Effector memory CD4-positive, alpha-beta T cell (primary cell): ENCODE data around the gene HLA-DQA2.
"Not testable (repeated sequence)": the region's sequence is repeated elsewhere in the genome, so short reads cannot be mapped to it uniquely, and the experiment has no call there.

Experiments used
- DNase-seq, 3 donors: peaks; one replicate each; pipeline ENCODE4 v3.0.0-alpha.2; 2020
- H3K27ac ChIP-seq: 2 replicates; pipeline ENCODE4 v1.7.0; 2013; ENCODE audit warnings: mild to moderate bottlenecking, low read length, moderate library complexity; ENCODE audit not compliant: insufficient read depth, poor library complexity, severe bottlenecking
- H3K27me3 ChIP-seq: replicated peaks from 2 replicates; pipeline ENCODE4 v1.7.0; 2013; ENCODE audit warnings: mild to moderate bottlenecking, low read length; ENCODE audit not compliant: insufficient read depth, control insufficient read depth, poor library complexity, severe bottlenecking
- H3K36me3 ChIP-seq: 2 replicates; pipeline ENCODE4 v1.7.0; 2013; ENCODE audit warnings: mild to moderate bottlenecking, low read length, moderate library complexity; ENCODE audit not compliant: control insufficient read depth, insufficient read depth
- H3K4me1 ChIP-seq: 2 replicates; pipeline ENCODE4 v1.7.0; 2013; ENCODE audit warnings: low read length, mild to moderate bottlenecking; ENCODE audit not compliant: control insufficient read depth, insufficient read depth, poor library complexity, severe bottlenecking
- H3K4me3 ChIP-seq: 2 replicates; pipeline ENCODE4 v1.7.0; 2013; ENCODE audit warnings: low read length, low read depth, mild to moderate bottlenecking; ENCODE audit not compliant: insufficient read depth, poor library complexity, severe bottlenecking
- H3K9me3 ChIP-seq: 2 replicates; pipeline ENCODE4 v1.7.0; 2013; ENCODE audit warnings: mild to moderate bottlenecking, low read length, moderate library complexity; ENCODE audit not compliant: control insufficient read depth
- total RNA-seq, 3 donors: gene quantifications; one replicate each; lab custom pipeline; 2026; lab: John Stamatoyannopoulos, UW

Gene HLA-DQA2
- 0.09 to 1.5 (median 1.0) reads per million in 3 donors for total RNA-seq

- Histone ChIP-seq H3K27me3 (peaks cover 2% of the 10 kb centered on the region), H3K36me3 (no peaks in the 10 kb centered on the region), H3K27ac (no peak within 1 kb of the TSS), H3K4me1 (no peaks in the 10 kb centered on the region), H3K9me3 (no peaks in the 10 kb centered on the region), H3K4me3 (no peak within 1 kb of the TSS)
- DNase-seq, result no peak
These were observed at the start of gene HLA-DQA2 for GRCh38 chr6:32741031-32741960. Gene HLA-DQA2 (plus strand): TSS chr6:32741391. CDS start chr6:32741444, 53 bp downstream.

GRCh38 chr6:32692019-32692418 is 49.2 kb upstream of the HLA-DQA2 start:
- DNase-seq, result peak in 2 of 3 donors; percentile 46 to 50
- H3K27ac ChIP-seq, result no peak overlapping the region
- no peaks in the 10 kb centered on the region for H3K9me3 ChIP-seq
- H3K36me3 ChIP-seq, result no peaks in the 10 kb centered on the region
- no peak overlapping the region for H3K4me3 ChIP-seq
- H3K27me3 ChIP-seq, result no peaks in the 10 kb centered on the region
- no peaks in the 10 kb centered on the region for H3K4me1 ChIP-seq

GRCh38 chr6:32697031-32697430 is 44.2 kb upstream of the HLA-DQA2 start:
- Histone ChIP-seq H3K27me3 (no peaks in the 10 kb centered on the region), H3K36me3 (no peaks in the 10 kb centered on the region), H3K4me1 (no peaks in the 10 kb centered on the region), H3K27ac (no peak overlapping the region), H3K4me3 (no peak overlapping the region), H3K9me3 (no peaks in the 10 kb centered on the region)
- no peak for DNase-seq

- H3K4me1 ChIP-seq, result no peaks in the 10 kb centered on the region
- no peak overlapping the region for H3K27ac ChIP-seq
- H3K27me3 ChIP-seq, result no peaks in the 10 kb centered on the region
- no peaks in the 10 kb centered on the region for H3K36me3 ChIP-seq
- H3K4me3 ChIP-seq, result no peak overlapping the region
- no peaks in the 10 kb centered on the region for H3K9me3 ChIP-seq
- DNase-seq, result peak in 1 of 3 donors; percentile 16
These were observed 40.7 kb upstream of the HLA-DQA2 start for GRCh38 chr6:32700391-32701040.

GRCh38 chr6:32703347-32703746 is 37.8 kb upstream of the HLA-DQA2 start:
- H3K27me3 ChIP-seq, result no peaks in the 10 kb centered on the region
- H3K36me3 ChIP-seq, result no peaks in the 10 kb centered on the region
- H3K4me1 ChIP-seq, result no peaks in the 10 kb centered on the region
- H3K9me3 ChIP-seq, result no peaks in the 10 kb centered on the region
- no peak overlapping the region for H3K4me3 ChIP-seq
- no peak overlapping the region for H3K27ac ChIP-seq
- no peak for DNase-seq

GRCh38 chr6:32705164-32705563 is 36.0 kb upstream of the HLA-DQA2 start:
- not testable (repeated sequence) for DNase-seq, H3K36me3 ChIP-seq, H3K4me3 ChIP-seq, H3K27ac ChIP-seq, H3K9me3 ChIP-seq, H3K4me1 ChIP-seq, H3K27me3 ChIP-seq

GRCh38 chr6:32709625-32710024 is 31.6 kb upstream of the HLA-DQA2 start:
- H3K36me3 ChIP-seq, result no peaks in the 10 kb centered on the region
- no peaks in the 10 kb centered on the region for H3K4me1 ChIP-seq
- no peak for DNase-seq

GRCh38 chr6:32713241-32713640 is 27.9 kb upstream of the HLA-DQA2 start:
- H3K27ac ChIP-seq, result no peak overlapping the region
- H3K9me3 ChIP-seq, result no peaks in the 10 kb centered on the region
- no peaks in the 10 kb centered on the region for H3K27me3 ChIP-seq
- no peaks in the 10 kb centered on the region for H3K36me3 ChIP-seq
- H3K4me1 ChIP-seq, result no peaks in the 10 kb centered on the region
- DNase-seq, result no peak
- H3K4me3 ChIP-seq, result no peak overlapping the region

More at GRCh38 chr6:32709625-32710024, 31.6 kb upstream of the HLA-DQA2 start:
- Histone ChIP-seq H3K4me3 (no peak overlapping the region), H3K27me3 (no peaks in the 10 kb centered on the region), H3K27ac (no peak overlapping the region), H3K9me3 (no peaks in the 10 kb centered on the region)

GRCh38 chr6:32716396-32716795 is 24.8 kb upstream of the HLA-DQA2 start:
- Histone ChIP-seq H3K4me1 (no peaks in the 10 kb centered on the region), H3K4me3 (no peak overlapping the region), H3K36me3 (no peaks in the 10 kb centered on the region), H3K27ac (no peak overlapping the region), H3K27me3 (peaks cover under 1% of the 10 kb centered on the region), H3K9me3 (no peaks in the 10 kb centered on the region)
- DNase-seq, result no peak

GRCh38 chr6:32718879-32719278 is 22.3 kb upstream of the HLA-DQA2 start:
- Histone ChIP-seq H3K27me3 (peaks cover 3% of the 10 kb centered on the region), H3K4me3 (no peak overlapping the region), H3K36me3 (no peaks in the 10 kb centered on the region), H3K4me1 (no peaks in the 10 kb centered on the region), H3K27ac (no peak overlapping the region), H3K9me3 (no peaks in the 10 kb centered on the region)
- DNase-seq, result no peak
